ENCODE data around the gene USP3. TPM values are rescaled to one million over a fixed set of nuclear protein-coding genes. Genes with fewer than 3 reads are reported as not detected.
A peak's percentile ranks its signal among the peaks of the same experiment; 100 is the strongest.

Gene USP3
- total and polyA plus RNA-seq, 2 of the 13 experiments (the other 11 are each of a cell fraction or from before 2014, with no cell fraction given) = 14.3 to 61.2 TPM

- TF ChIP-seq IRF1 (CRISPR knock-in tag; IDR thresholded peaks at IDR 0.05; ENCODE audit: low read depth) = no peak
- 0 out of 2 replicates have a peak, but pooled peaks have one; percentile 79 for TF ChIP-seq ZNF792 (CRISPR knock-in tag; IDR thresholded peaks at IDR 0.05)
- TF ChIP-seq BORCS8-MEF2B (CRISPR knock-in tag; IDR thresholded peaks at IDR 0.05) = no peak
- TF ChIP-seq ZBTB43 (CRISPR knock-in tag; conservative IDR thresholded peaks at IDR 0.05) = 0 out of 2 replicates have a peak, but pooled peaks have one; percentile 46
- no peak for TF ChIP-seq ZNF383 (CRISPR knock-in tag; IDR thresholded peaks at IDR 0.05; ENCODE audit: borderline replicate concordance)
- TF ChIP-seq ZBTB20 (CRISPR knock-in tag; IDR thresholded peaks at IDR 0.05; ENCODE audit: borderline replicate concordance, low read depth) = peak; percentile 80
- peak; percentile 80 to 84 for TF ChIP-seq POLR2A (IDR thresholded peaks at IDR 0.05; ENCODE audit: insufficient read depth in 1 of 2, low read depth in 2 of 2, low read length in 2 of 2)
- TF ChIP-seq ZFP90 (CRISPR knock-in tag; IDR thresholded peaks at IDR 0.05; ENCODE audit: borderline replicate concordance) = no peak
- no peak for TF ChIP-seq ZNF10 (CRISPR knock-in tag; IDR thresholded peaks at IDR 0.05; ENCODE audit: borderline replicate concordance, low read depth)
- TF ChIP-seq PAXIP1 (CRISPR knock-in tag; conservative IDR thresholded peaks at IDR 0.05) = peak; percentile 36; the same call in 1 of the 2 replicates
- TF ChIP-seq ZNF251 (CRISPR knock-in tag; IDR thresholded peaks at IDR 0.05) = no peak
- no peak for TF ChIP-seq JUN (CRISPR knock-in tag; IDR thresholded peaks at IDR 0.05)
- TF ChIP-seq ZNF629 (CRISPR knock-in tag; conservative IDR thresholded peaks at IDR 0.05) = no peak
- TF ChIP-seq, protein P1, sequence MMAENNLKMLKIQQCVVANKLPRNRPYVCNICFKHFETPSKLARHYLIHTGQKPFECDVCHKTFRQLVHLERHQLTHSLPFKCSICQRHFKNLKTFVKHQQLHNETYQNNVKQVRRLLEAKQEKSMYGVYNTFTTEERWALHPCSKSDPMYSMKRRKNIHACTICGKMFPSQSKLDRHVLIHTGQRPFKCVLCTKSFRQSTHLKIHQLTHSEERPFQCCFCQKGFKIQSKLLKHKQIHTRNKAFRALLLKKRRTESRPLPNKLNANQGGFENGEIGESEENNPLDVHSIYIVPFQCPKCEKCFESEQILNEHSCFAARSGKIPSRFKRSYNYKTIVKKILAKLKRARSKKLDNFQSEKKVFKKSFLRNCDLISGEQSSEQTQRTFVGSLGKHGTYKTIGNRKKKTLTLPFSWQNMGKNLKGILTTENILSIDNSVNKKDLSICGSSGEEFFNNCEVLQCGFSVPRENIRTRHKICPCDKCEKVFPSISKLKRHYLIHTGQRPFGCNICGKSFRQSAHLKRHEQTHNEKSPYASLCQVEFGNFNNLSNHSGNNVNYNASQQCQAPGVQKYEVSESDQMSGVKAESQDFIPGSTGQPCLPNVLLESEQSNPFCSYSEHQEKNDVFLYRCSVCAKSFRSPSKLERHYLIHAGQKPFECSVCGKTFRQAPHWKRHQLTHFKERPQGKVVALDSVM (CRISPR knock-in tag; IDR thresholded peaks at IDR 0.05) = no peak
- TF ChIP-seq ARNT (IDR thresholded peaks at IDR 0.05) = no peak
- TF ChIP-seq ZNF607 (CRISPR knock-in tag; IDR thresholded peaks at IDR 0.05; ENCODE audit: borderline replicate concordance) = peak; percentile 17; the same call in 1 of the 2 replicates
- no peak for TF ChIP-seq ZNF484 (CRISPR knock-in tag; IDR thresholded peaks at IDR 0.05; ENCODE audit: borderline replicate concordance, low read depth)
- TF ChIP-seq, protein P2, sequence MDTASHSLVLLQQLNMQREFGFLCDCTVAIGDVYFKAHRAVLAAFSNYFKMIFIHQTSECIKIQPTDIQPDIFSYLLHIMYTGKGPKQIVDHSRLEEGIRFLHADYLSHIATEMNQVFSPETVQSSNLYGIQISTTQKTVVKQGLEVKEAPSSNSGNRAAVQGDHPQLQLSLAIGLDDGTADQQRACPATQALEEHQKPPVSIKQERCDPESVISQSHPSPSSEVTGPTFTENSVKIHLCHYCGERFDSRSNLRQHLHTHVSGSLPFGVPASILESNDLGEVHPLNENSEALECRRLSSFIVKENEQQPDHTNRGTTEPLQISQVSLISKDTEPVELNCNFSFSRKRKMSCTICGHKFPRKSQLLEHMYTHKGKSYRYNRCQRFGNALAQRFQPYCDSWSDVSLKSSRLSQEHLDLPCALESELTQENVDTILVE (CRISPR knock-in tag; IDR thresholded peaks at IDR 0.05) = peak; percentile 21; the same call in 1 of the 2 replicates
- TF ChIP-seq HDAC2 (CRISPR knock-in tag; IDR thresholded peaks at IDR 0.05) = peak; percentile 32; the same call in 1 of the 2 replicates
- TF ChIP-seq TEAD3 (CRISPR knock-in tag; optimal IDR thresholded peaks at IDR 0.05; ENCODE audit: borderline replicate concordance) = peak; percentile 54
- TF ChIP-seq CBX1 (IDR thresholded peaks at IDR 0.05; ENCODE audit: low read depth) = no peak
Observed at GRCh38 chr15:63504247-63504978, at the start of gene USP3 (continued).

Data from HepG2 (cell line).